Measurements from ENCODE around the gene DAZL.

DNA sequence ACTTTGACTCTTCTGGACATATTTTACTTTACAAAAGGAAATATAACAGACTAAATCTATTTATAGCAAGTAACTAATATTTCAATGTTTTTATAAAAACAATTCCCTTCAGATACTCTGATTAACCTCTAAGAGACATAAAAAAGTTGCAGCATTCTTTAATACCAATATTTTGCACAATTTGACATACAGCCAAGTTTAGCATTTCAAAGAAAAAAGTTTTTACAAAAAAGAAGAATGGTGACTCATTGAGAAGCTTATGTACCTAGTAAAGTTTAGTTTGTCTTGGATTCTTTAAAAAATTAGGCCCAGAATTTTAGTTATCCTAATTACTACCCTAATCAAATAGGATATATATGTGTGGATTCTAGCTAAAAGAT is 17.6 kb downstream of the DAZL start:
- no peak for TF ChIP-seq POLR2A (IDR thresholded peaks at IDR 0.05)
- TF ChIP-seq, protein P1, sequence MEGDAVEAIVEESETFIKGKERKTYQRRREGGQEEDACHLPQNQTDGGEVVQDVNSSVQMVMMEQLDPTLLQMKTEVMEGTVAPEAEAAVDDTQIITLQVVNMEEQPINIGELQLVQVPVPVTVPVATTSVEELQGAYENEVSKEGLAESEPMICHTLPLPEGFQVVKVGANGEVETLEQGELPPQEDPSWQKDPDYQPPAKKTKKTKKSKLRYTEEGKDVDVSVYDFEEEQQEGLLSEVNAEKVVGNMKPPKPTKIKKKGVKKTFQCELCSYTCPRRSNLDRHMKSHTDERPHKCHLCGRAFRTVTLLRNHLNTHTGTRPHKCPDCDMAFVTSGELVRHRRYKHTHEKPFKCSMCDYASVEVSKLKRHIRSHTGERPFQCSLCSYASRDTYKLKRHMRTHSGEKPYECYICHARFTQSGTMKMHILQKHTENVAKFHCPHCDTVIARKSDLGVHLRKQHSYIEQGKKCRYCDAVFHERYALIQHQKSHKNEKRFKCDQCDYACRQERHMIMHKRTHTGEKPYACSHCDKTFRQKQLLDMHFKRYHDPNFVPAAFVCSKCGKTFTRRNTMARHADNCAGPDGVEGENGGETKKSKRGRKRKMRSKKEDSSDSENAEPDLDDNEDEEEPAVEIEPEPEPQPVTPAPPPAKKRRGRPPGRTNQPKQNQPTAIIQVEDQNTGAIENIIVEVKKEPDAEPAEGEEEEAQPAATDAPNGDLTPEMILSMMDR (IDR thresholded peaks at IDR 0.05), result no peak
- TF ChIP-seq POLR2AphosphoS5 (IDR thresholded peaks at IDR 0.05), result no peak
- TF ChIP-seq EP300 (IDR thresholded peaks at IDR 0.05), result no peak

Measured in stomach (tissue), 4 donors.